ENCODE data around the gene FOLR1.

- no peak for TF ChIP-seq SIN3A (IDR thresholded peaks at IDR 0.05; ENCODE audit: borderline replicate concordance, insufficient read depth, low read depth, low read length)
- peak; percentile 96 for TF ChIP-seq CTCF (IDR thresholded peaks at IDR 0.05)
- TF ChIP-seq, protein P1, sequence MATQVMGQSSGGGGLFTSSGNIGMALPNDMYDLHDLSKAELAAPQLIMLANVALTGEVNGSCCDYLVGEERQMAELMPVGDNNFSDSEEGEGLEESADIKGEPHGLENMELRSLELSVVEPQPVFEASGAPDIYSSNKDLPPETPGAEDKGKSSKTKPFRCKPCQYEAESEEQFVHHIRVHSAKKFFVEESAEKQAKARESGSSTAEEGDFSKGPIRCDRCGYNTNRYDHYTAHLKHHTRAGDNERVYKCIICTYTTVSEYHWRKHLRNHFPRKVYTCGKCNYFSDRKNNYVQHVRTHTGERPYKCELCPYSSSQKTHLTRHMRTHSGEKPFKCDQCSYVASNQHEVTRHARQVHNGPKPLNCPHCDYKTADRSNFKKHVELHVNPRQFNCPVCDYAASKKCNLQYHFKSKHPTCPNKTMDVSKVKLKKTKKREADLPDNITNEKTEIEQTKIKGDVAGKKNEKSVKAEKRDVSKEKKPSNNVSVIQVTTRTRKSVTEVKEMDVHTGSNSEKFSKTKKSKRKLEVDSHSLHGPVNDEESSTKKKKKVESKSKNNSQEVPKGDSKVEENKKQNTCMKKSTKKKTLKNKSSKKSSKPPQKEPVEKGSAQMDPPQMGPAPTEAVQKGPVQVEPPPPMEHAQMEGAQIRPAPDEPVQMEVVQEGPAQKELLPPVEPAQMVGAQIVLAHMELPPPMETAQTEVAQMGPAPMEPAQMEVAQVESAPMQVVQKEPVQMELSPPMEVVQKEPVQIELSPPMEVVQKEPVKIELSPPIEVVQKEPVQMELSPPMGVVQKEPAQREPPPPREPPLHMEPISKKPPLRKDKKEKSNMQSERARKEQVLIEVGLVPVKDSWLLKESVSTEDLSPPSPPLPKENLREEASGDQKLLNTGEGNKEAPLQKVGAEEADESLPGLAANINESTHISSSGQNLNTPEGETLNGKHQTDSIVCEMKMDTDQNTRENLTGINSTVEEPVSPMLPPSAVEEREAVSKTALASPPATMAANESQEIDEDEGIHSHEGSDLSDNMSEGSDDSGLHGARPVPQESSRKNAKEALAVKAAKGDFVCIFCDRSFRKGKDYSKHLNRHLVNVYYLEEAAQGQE (IDR thresholded peaks at IDR 0.05; ENCODE audit: insufficient read depth in 1 of 2, low read depth in 2 of 2, low read length in 1 of 2), result no peak
These were observed 46.1 kb downstream of the FOLR1 start for GRCh38 chr11:72238040-72238450.
